Measurements from ENCODE around the gene LINGO3. TPM values are rescaled to one million over a fixed set of nuclear protein-coding genes. Genes with fewer than 3 reads are reported as not detected.

LINGO3 gene
- total RNA-seq, 4 donors from 2014 or later, result 0.39 TPM; not detected in 3

GRCh38 chr19:2330255-2330631, 22.3 kb upstream of the LINGO3 start:
- Histone ChIP-seq H3K9me3 (no peaks in the 10 kb centered on the region), H3K27me3 (no peaks in the 10 kb centered on the region), H3K4me1 (peaks cover 0 to 79% (median 47%) of the 10 kb centered on the region in 4 donors), H3K27ac (peak overlapping the region in 1 of 4 donors; percentile 76), H3K36me3 (peaks cover 0 to 14% (median 0%) of the 10 kb centered on the region in 3 donors), H3K4me3 (no peak overlapping the region)
- 77 to 79% methylated on average over 10 of the region's 10 CpGs for WGBS, 2 donors
- DNase-seq (ENCODE audit: low spot score in 2 of 2), result no peak
- TF ChIP-seq EP300 (IDR thresholded peaks at IDR 0.05), result no peak
- TF ChIP-seq CTCF (IDR thresholded peaks at IDR 0.05), result no peak
- TF ChIP-seq POLR2A (IDR thresholded peaks at IDR 0.05), result no peak

- H3K36me3 ChIP-seq, result peaks cover 0 to 17% (median 0%) of the 10 kb centered on the region in 3 donors
- peak overlapping the region; percentile 75 to 93 (median 86) for H3K4me3 ChIP-seq
- H3K27ac ChIP-seq, result peak overlapping the region in 1 of 4 donors; percentile 84
- H3K4me1 ChIP-seq, result peaks cover 0 to 77% (median 47%) of the 10 kb centered on the region in 4 donors
- no peak for TF ChIP-seq CTCF (IDR thresholded peaks at IDR 0.05)
- TF ChIP-seq EP300 (IDR thresholded peaks at IDR 0.05), result no peak
- TF ChIP-seq POLR2A (IDR thresholded peaks at IDR 0.05), result no peak
- no peaks in the 10 kb centered on the region for H3K27me3 ChIP-seq
- WGBS, 2 donors, result 40 to 41% methylated on average over 13 of the region's 13 CpGs
- no peaks in the 10 kb centered on the region for H3K9me3 ChIP-seq
- DNase-seq (ENCODE audit: low spot score in 2 of 2), result no peak
These were observed 21.6 kb upstream of the LINGO3 start for GRCh38 chr19:2329501-2329916.

GRCh38 chr19:2329149-2329478, 21.2 kb upstream of the LINGO3 start:
- peaks cover 0 to 20% (median 0%) of the 10 kb centered on the region in 3 donors for H3K36me3 ChIP-seq
- peak overlapping the region in 3 of 4 donors; percentile 79 to 87 (median 84) for H3K27ac ChIP-seq
- peaks cover 0 to 73% (median 47%) of the 10 kb centered on the region in 4 donors for H3K4me1 ChIP-seq
- H3K4me3 ChIP-seq, result peak overlapping the region; percentile 75 to 93 (median 86)
- TF ChIP-seq CTCF (IDR thresholded peaks at IDR 0.05) (no peak), POLR2A (IDR thresholded peaks at IDR 0.05) (no peak), EP300 (IDR thresholded peaks at IDR 0.05) (no peak)
- no peak for DNase-seq (ENCODE audit: low spot score in 2 of 2)
- H3K27me3 ChIP-seq, result no peaks in the 10 kb centered on the region
- H3K9me3 ChIP-seq, result no peaks in the 10 kb centered on the region
- 2 to 4% methylated on average over 4 to 11 of the region's 16 CpGs for WGBS, 2 donors

GRCh38 chr19:2328401-2329148, 20.6 kb upstream of the LINGO3 start, which contains the start of the genes LSM7 and SPPL2B:
Gene LSM7 (minus strand): TSS chr19:2328586. CDS start chr19:2328566, 20 bp downstream.
Gene SPPL2B (plus strand): TSS chr19:2328684. CDS start chr19:2328710, 26 bp downstream.
- TF ChIP-seq POLR2A (IDR thresholded peaks at IDR 0.05), result peak; percentile 18 to 68
- peak in 2 of 5 experiments; percentile 25 to 39 for TF ChIP-seq CTCF (IDR thresholded peaks at IDR 0.05)
- peak; percentile 81 to 91 for TF ChIP-seq EP300 (IDR thresholded peaks at IDR 0.05)
- peak; percentile 83 to 84 for DNase-seq (ENCODE audit: low spot score in 2 of 2)
- Histone ChIP-seq H3K36me3 (peaks cover 0 to 25% (median 3%) of the 10 kb centered on the region in 3 donors), H3K27me3 (no peaks in the 10 kb centered on the region), H3K9me3 (no peaks in the 10 kb centered on the region), H3K27ac (peak within 1 kb of the TSS in 3 of 4 donors; percentile 79 to 87 (median 84)), H3K4me3 (peak within 1 kb of the TSS; percentile 75 to 93 (median 86)), H3K4me1 (peaks cover 0 to 67% (median 46%) of the 10 kb centered on the region in 4 donors)
- WGBS, 2 donors, result 0 to 1% methylated on average over 50 to 78 of the region's 89 CpGs
